Esophagus muscularis mucosa (tissue), 3 donors: ENCODE results near the gene ARHGAP31.

Source experiments
- POLR2A ChIP-seq: fragments of 450-650 bp; IDR thresholded peaks from one replicate; pipeline ENCODE4 v1.6.1; 2017; ENCODE audit warnings: antibody characterized with exemption, moderate library complexity, mild to moderate bottlenecking, low read depth
- POLR2AphosphoS5 ChIP-seq, 2 donors: sonication (generic); formaldehyde crosslinking; IDR thresholded peaks; one replicate each; pipeline ENCODE4 v1.6.1; 2017; ENCODE audit warnings: antibody characterized with exemption in 2 of 2
- TF ChIP-seq, protein P1 (sequence below), 3 experiments: fragments of 200-600 bp in 2 of 3; fragments of 450-650 bp in 1 of 3; sonication (generic) in 2 of 3; IDR thresholded peaks; one replicate each; pipeline ENCODE4 v1.5.1; 2017 to 2019; ENCODE audit warnings: antibody characterized with exemption in 3 of 3, mild to moderate bottlenecking in 2 of 3, moderate library complexity in 1 of 3

DNA sequence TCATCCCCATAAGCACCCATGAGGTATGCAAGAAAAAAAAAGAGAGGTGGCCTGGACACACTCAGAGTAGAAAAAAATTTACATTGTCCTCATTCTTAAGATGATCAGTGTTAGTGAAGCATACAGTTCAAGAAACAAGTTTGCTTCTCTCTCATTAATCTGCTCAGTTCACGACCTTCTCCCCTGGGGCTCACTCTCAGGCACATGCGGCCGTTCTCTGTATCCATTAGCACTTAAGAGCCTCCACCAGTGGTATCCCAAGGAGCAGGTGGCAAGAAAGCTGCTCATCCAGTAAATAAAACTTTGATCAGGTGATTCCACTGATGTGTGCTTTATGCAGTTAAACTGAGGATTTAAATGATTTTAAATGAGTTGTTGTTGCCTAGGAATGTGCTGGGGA, 57.4 kb downstream of the ARHGAP31 start:
- no peak for TF ChIP-seq POLR2AphosphoS5 (IDR thresholded peaks at IDR 0.05)
- TF ChIP-seq, protein P1, sequence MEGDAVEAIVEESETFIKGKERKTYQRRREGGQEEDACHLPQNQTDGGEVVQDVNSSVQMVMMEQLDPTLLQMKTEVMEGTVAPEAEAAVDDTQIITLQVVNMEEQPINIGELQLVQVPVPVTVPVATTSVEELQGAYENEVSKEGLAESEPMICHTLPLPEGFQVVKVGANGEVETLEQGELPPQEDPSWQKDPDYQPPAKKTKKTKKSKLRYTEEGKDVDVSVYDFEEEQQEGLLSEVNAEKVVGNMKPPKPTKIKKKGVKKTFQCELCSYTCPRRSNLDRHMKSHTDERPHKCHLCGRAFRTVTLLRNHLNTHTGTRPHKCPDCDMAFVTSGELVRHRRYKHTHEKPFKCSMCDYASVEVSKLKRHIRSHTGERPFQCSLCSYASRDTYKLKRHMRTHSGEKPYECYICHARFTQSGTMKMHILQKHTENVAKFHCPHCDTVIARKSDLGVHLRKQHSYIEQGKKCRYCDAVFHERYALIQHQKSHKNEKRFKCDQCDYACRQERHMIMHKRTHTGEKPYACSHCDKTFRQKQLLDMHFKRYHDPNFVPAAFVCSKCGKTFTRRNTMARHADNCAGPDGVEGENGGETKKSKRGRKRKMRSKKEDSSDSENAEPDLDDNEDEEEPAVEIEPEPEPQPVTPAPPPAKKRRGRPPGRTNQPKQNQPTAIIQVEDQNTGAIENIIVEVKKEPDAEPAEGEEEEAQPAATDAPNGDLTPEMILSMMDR (IDR thresholded peaks at IDR 0.05), result no peak
- TF ChIP-seq POLR2A, result no peak
